HG03159 (cell line): ENCODE results near the gene FNBP1.
"Not testable (repeated sequence)": the region's sequence is repeated elsewhere in the genome, so short reads cannot be mapped to it uniquely, and the experiment has no call there.

ENCODE experiments used
- ATAC-seq: cut with Tn5 transposase; IDR thresholded peaks from one replicate; pipeline ENCODE4 v1.9.1; 2021; ENCODE audit warnings: mild to moderate bottlenecking, moderate library complexity; ENCODE audit not compliant: unreplicated experiment

FNBP1 gene

DNA sequence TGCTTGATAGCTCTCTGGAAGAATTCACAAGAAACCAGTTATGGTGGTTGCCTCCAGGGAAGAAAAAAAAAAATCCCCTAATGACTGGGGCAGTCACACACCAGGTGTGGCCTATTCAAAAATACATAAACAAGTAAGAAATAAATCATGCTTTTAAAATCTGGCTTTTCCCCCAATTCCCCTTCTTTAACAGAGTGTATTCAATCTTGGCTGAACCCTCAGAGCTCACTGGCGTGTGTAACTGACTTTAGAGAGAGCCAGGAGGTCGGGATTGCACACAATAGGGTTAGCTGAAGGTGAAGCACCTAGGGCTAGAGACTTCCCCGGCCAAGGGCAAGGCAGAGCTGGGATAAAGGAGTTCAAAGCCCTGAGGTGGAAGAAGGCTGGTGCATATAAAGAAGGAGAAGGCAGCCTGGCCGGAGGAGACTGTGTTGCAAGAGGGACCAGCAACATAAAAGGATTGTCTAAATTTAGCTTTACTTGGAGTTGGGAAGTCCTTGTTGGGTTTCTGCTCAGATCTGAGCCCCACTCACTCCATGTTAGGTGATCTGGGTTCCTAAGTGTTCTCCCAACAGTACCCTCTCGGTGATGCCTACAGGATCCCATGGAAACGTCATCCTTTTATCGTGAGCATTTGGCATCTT, 19.7 kb downstream of the FNBP1 start:
- ATAC-seq = no peak

DNA sequence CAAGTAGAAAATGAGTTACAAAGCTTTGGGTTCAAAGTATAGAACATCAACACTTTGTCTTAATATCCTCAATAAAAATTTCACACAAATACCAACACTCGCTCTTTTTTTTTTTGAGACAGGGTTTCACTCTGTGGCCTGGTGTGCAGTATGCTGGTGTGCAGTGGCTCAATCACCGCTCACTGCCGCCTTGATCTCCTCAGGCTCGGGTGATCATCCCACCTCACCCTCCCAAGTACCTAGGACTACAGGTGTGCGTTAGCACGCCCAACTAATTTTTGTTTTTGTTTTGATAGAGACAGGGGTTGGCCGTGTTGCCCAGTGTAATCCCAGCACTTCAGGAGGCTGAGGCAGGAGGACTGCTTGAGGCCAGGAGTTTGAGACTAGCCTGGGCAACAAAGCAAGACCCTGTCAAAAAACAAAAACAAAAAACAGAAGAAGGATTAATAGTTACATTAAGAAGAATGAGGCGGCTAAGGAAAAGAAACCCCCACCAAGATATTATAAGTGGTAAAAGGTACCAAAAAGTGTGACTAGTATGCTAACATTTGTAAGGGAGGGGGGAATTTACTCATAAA, 20.3 kb downstream of the FNBP1 start:
- ATAC-seq = no peak

DNA sequence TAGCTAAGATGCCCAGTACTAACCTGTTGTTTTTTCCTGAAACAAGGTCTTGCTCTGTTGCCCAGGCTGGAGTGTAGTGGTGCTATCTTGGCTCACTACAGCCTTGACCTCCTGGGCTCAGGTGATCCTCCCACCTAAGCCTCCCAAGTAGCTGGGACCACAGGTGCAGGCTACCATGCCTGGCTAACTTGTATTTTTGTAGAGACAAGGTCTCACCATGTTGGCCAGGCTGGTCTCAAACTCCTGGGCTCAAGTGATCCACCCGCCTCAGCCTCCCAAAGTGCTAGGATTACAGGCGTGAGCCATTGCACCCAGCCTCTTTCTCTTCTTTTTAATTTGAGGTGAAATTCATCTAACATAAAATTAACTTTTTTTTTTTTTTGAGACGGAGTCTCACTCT, 21.1 kb downstream of the FNBP1 start:
- not testable (repeated sequence) for ATAC-seq

DNA sequence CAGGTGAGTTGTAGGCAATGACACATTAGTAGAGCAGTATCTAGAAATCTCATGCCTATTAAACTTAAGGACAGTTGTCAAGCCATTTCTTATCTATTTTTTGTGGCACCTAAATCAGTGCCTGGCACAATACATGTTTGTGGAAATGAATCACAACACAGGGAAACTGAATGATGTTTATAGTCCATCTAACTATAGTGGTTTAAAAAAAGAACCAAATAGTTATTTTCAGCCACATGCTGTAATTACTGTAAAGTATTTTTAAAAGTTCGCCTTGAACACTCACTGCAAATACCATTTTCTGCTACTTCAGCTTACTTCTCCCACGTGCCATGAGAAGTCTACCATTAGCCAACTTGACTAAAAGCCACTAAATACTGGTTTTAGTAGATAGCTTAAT, 21.9 kb downstream of the FNBP1 start:
- no peak for ATAC-seq

DNA sequence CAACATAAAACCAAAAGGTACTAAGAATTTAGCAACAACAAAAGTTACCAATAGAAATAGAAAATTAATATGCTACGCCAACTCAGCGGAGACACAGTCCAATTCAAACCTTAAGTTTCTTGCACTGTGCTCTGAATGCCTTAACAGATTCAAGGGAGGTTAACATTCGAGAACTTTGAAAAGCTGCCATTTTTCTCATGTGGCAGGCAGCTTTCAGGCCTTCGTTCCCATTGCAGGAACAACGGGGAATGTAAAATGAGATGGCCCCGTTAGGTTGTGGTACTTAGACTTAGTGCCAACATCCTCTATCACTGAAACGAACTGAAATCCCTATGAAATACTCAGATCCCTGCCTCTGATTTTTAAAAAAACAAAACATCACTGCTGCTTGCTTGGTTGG, 22.4 kb downstream of the FNBP1 start:
- ATAC-seq = no peak

DNA sequence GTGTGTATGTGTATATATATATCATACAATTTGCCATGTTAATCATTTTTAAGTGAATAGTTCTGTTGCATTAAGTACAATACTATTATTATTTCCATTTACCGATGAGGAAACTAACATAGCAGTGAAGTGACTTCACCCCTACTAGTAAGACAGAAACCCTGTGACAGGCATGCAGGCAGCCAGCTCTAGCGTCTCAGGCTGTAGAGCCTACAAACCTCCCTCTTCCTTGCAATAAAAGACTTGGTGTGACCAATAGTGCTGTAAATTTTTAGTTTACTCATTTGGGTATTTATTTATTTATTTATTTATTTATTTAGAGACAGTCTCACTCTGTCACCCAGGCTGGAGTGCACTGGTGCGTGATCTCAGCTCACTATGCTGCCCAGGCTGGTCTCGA, 24.7 kb downstream of the FNBP1 start:
- ATAC-seq = no peak

DNA sequence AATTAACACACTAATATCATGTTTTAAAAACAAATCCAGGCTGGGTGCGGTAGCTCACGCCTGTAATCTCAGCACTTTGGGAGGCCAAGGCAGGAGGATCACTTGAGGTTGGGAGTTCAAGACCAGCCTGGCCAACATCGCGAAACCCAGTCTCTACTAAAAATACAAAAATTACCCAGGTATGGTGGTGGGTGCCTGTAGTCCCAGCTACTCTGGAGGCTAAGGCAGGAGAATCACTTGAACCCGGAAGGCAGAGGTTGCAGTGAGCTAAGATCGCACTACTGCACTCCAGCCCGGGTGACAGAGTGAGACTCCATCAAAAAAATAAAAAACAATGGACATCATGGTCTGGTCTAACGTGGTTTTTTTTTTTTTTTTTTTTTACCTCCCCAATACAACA, 25.5 kb downstream of the FNBP1 start:
- not testable (repeated sequence) for ATAC-seq

DNA sequence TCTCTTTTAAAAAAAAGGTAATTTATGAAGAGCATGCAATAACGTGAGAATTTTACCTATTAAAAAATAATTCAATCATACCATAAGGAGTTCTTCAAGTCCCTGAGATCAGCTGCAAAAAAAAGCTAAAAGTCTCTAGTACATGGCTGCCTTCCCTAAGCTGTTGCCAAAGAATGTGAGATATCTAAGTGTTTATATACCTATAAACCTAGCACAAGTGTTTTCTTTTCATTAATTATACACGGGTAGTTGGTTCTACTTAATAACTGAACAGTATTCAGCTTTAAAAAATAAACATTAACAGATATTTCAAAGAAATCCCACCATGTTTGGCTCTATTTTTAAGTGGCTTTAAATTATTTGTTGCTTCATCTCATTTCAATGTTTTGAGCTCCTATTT, 25.9 kb downstream of the FNBP1 start:
- ATAC-seq = no peak

DNA sequence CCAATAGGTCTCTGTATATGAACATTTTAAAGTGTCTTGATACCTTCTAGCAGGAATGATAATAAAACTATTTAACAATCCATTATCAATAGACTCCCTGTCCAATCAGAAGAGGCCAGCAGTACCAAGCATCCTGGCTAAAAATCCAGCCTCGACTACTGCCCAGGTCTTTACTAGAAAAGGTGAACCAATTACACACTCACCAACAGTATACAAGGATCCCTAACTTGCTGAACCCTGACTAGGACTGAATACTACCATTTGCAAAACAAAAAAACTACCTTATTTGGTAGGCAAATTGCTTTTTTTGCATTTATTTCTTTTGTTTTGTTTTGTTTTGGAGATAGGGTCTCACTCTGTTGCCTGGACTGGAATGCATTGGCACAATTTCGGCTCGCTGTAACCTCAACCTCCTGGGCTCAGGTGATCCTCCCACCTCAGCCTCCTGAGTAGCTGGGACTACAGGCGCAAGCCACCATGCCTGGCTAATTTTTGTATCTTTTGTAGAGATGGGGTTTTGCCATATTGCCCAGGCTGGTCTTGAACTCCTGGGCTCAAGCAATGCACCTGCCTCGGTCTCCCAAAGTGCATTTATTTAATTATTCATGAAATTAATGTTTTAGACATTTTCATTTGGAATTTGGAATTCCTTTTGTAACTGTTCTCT, 27.5 kb downstream of the FNBP1 start:
- no peak for ATAC-seq

DNA sequence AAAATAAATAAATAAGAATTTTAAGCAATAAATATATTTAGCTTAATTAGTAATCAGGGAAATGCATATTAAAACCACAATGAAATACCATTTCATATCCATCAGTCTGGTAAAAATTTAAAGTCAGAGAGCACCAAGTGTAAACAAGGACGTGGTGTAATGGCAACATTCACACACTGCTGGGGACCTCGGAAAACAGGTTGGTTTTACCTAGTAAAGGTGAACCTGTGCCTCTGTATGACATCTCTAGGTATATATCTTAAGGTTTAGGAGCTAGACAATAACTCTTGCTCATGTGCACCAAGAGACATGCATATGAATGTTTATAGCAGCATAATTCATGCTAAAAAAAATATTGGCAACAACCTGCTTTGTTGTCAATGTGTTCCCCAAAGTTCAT, 29.7 kb downstream of the FNBP1 start:
- ATAC-seq = no peak

DNA sequence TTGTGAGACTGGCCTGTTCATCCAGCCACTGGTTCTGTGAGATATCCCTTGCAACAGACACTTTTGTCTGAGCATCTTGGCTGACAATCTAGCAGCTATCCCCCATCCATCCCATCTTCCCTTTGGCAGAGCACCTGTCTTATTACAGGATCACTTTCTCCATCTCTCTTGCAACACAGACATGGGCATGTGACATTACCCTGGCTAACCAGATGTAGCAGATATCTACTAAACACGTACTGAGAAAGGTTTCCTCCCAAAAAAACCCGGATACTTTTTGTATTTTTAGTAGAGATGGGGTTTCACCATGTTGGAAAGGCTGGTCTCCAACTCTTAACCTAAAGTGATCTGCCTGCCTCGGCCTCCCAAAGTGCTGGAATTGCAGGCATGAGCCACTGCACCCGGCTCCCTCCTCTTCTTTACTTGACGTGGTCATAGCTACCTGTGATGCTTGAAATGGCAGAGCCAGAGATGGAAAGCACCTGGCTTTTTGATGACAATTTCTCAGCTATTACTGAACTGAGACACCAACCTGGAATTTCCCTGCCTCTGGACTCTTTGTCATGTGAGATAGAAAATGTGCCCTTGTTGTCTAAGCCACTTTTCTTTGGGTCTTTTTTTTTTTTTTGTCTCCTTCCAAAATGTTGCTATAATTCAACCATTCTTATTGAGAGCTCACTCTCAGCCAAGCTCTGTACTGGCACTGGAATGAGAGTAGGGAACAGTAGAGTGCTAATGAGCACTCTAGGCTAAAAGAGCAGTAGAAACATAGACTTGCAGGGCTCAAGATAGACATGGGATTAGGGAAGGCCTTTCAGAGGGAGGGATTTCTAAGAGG, 32.6 kb downstream of the FNBP1 start:
- ATAC-seq = no peak

DNA sequence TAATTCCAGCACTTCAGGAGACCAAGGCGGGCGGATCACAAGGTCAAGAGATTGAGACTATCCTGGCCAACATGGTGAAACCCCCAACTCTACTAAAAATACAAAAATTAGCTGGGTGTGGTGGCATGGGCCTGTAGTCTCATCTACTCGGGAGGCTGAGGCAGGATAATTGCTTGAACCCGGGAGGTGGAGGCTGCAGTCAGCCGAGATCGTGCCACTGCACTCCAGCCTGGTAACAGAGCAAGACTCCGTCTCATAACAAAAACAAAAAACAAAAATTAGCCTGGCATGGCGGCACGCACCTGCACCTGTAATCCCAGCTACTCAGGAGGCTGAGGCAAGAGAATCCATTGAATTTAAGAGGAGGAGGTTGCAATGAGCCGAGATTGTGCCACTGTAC, 33.4 kb downstream of the FNBP1 start:
- ATAC-seq = not testable (repeated sequence)

DNA sequence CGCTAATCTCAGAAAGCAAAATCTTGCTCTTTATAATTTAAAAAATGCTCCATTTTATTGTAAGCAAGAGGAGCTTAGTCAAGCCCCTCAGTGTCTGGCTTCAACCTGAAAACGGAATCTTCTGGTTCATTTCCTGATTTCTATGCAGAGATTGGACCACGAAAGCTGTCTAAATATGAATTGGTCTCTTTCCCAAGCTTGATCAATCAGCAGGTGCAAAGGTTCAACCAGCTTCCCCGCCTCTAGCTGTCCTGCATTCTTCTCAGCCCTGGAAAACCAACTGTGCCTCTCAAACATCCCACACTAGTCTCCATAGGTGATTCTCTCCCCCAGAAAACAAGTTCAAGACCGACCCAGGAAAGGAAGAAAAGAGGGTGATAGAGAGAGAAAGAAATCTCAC, 34.5 kb downstream of the FNBP1 start:
- no peak for ATAC-seq

DNA sequence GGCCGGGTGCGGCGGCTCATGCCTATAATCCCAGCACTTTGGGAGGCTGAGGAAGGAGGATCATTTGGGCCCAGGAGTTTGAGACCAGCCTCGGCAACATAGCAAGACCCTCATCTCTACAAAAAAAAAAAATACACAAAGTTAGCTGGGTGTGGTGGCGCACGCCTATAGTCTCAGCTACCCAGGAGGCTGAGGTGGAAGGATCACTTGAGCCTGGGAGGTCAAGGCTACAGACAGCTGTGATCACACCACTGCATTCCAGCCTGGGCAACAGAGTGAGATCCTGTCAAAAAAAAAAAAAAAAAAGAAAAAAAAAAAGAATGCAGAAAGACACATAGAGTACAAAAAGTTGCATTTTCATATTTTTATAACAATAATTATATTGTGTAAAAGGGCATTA, 36.0 kb downstream of the FNBP1 start:
- not testable (repeated sequence) for ATAC-seq

DNA sequence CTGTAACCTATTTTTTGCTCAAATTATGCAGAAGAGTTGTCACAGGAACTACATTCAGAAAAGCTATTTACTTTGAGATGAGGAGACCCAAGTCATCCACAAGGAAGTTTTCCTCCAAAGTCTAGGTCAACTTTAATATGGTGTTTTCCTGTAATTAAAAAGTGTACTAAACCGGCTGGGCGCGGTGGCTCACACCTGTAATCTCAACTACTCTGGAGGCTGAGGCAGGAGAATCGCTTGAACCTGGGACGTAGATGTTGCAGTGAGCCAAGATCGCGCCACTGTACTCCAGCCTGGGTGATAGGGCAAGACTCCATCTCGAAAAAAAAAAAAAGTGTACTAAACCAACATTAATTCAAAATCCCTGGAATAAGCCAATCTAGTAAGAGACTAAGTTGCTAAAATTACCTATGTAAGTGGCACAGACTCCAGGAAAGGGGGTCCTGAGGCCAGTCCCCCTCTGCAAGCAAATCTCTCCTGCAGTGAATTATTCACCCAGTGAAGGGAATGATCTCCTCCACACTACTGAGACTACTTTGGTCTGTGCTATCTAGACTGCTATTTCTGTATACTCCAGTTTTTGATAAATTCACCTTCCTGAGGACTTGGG, 38.9 kb downstream of the FNBP1 start:
- ATAC-seq = no peak

DNA sequence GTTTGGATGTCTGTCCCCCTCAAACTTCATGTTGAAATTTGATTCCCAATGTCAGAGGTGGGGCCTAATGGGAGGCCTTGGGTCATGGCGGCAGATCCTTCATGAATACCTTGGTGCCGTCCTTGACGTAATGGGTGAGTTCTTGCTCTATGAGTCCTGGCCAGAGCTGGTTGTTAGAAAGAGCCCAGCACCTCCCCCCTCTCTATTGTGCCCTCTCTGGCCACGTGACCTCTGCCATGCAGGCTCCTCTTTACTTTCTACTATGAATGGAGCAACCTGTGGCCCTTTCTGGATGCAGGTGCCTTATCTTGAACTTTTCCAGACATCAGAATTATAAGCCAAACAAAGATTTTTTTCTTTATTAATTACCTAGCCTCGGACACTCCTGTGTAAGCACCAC, 40.7 kb downstream of the FNBP1 start:
- no peak for ATAC-seq

DNA sequence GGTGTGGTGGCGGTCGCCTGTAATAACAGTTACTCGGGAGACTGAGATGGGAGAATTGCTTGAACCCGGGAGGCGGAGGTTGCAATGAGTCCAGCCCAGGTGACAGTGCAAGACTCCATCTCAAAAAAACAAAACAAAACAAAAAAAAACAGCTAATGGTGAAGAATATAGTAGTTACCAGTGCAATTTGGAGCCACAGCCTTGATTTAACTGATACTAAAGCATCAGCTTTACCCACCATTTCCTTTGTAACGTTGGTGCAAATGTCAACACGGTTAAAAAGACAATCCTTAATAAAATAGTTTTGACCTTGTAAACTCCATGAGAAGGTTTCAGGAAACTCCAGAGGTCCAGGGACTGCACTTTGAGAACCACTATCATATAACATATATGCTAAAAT, 41.8 kb downstream of the FNBP1 start:
- no peak for ATAC-seq

DNA sequence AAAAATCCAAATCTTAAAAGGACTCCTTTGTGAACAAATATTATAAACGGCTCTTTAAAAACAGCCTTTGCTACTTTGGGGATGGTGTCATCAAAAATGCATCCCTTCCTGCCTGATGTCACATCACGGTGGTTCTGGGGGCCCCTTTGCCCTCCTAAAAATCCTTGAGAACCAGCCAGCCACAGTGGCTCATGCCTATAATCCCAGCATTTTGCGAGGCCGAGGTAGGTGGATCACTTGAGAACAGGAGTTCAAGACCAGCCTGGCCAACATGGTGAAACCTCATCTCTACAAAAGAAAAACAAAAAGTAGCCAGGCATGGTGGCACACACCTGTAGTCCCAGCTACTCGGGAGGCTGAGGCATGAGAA, 43.9 kb downstream of the FNBP1 start:
- ATAC-seq = no peak

DNA sequence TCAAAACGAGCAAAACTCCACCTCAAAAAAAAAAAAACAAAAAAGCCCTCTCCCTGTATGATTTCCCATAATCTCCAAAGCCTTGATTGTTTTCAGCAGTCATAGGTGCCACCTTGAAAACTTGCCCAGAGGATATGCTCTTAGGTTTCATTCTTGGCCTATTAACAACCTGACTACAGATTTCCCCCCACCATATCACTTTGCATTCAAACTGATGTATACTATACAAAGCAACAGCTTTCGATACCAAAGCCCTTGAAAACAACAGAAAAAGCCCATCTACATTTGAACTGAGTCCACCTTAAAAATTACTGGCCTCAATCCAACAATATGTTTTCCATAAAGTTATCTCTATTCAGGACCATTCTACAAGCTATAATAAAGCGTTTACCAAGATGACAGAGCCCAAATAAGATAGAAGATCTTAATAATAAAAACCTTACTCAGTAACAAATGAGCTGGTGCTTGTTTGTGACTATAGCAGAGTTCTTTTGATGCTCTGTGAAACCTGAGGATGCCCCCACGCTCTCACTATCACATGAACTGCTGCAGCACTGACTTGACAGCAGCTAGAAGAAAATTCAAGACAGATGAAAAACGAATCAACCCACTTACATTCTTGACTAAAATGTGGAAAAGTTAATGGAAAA, 44.4 kb downstream of the FNBP1 start:
- ATAC-seq = no peak

DNA sequence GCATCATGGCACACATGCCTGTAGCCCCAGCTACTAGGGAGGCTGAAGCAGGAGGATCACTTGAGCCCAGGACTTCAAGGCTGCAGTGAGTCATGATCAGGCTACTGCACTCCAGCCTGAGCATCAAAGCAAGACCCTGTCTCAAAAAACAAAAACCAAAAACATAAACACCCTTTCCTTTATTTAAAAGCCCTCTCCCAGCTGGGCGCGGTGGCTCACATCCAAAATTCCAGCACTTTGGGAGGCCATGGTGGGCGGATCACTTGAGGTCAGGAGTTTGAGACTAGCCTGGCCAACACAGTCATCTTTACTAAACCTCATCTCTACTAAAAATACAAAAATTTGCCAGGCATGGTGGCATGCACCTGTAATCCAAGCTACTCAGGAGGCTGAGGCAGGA, 45.3 kb downstream of the FNBP1 start:
- ATAC-seq = not testable (repeated sequence)
